ENCODE measurements around the gene HAPLN3. TPM values are rescaled to one million over a fixed set of nuclear protein-coding genes. Genes with fewer than 3 reads are reported as not detected.

Gene HAPLN3
- total RNA-seq, 6 experiments from 2014 or later = 0.12 to 1.2 (median 0.25) TPM; not detected in 1

DNA sequence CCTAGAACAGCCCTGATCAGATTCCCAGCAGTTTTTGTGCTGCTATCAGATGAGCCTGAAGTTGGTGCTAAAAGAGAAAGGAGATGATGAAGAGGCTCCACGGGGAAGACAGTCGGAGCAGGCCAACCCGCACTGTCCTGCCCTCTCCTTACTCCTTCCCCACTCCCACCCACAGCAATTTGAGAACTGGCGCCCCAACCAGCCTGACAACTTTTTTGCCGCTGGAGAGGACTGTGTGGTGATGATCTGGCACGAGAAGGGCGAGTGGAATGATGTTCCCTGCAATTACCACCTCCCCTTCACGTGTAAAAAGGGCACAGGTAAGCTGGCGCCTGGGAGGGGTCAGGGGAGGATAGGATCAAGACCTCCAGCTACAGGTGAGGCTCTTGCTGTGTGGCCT, 22.6 kb downstream of the HAPLN3 start:
- Histone ChIP-seq H3K9me3 (no peaks in the 10 kb centered on the region), H3K36me3 (no peaks in the 10 kb centered on the region), H3K27me3 (no peaks in the 10 kb centered on the region), H3K4me3 (no peak overlapping the region), H3K4me1 (no peaks in the 10 kb centered on the region), H3K27ac (no peak overlapping the region)
- DNase-seq = no peak
- TF ChIP-seq POLR2A (IDR thresholded peaks at IDR 0.05) = no peak
- TF ChIP-seq, protein P1, sequence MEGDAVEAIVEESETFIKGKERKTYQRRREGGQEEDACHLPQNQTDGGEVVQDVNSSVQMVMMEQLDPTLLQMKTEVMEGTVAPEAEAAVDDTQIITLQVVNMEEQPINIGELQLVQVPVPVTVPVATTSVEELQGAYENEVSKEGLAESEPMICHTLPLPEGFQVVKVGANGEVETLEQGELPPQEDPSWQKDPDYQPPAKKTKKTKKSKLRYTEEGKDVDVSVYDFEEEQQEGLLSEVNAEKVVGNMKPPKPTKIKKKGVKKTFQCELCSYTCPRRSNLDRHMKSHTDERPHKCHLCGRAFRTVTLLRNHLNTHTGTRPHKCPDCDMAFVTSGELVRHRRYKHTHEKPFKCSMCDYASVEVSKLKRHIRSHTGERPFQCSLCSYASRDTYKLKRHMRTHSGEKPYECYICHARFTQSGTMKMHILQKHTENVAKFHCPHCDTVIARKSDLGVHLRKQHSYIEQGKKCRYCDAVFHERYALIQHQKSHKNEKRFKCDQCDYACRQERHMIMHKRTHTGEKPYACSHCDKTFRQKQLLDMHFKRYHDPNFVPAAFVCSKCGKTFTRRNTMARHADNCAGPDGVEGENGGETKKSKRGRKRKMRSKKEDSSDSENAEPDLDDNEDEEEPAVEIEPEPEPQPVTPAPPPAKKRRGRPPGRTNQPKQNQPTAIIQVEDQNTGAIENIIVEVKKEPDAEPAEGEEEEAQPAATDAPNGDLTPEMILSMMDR (IDR thresholded peaks at IDR 0.05) = no peak
- ATAC-seq = no peak
- intact Hi-C loops (cut with DNase I) = no loop called here
- 60% methylated on average over 8 of the region's 9 CpGs for WGBS (ENCODE audit: insufficient coverage, low coverage, low lambda C conversion rate, missing lambda C conversion rate)

DNA sequence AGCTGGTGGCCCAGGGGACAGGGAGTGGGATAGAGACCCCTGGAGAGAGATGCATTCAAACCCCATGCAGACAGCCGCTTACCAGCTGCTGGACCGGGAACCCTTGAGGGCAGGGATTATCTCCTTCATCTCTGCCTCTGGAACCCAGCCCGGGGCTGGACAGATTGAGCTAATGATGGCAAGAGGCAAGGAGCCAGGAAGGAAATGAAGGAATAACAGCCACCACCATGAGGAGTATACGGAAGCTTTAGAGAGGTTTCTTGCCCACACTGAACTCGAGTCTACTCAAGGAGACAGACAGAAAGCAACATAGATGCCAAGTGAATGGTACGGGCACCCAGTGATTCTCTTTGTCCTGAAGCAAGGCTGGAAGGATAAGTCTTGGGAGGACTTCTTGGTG, 23.2 kb downstream of the HAPLN3 start:
- intact Hi-C loops (cut with DNase I) = no loop called here
- DNase-seq = no peak
- H3K4me3 ChIP-seq = no peak overlapping the region
- no peak for ATAC-seq
- TF ChIP-seq, protein P1 (IDR thresholded peaks at IDR 0.05) = no peak
- no peak for TF ChIP-seq POLR2A (IDR thresholded peaks at IDR 0.05)
- H3K4me1 ChIP-seq = no peaks in the 10 kb centered on the region
- no peaks in the 10 kb centered on the region for H3K9me3 ChIP-seq
- WGBS (ENCODE audit: insufficient coverage, low coverage, low lambda C conversion rate, missing lambda C conversion rate) = 40% methylated on average over 1 of the region's 6 CpGs
- no peaks in the 10 kb centered on the region for H3K36me3 ChIP-seq
- no peak overlapping the region for H3K27ac ChIP-seq
- no peaks in the 10 kb centered on the region for H3K27me3 ChIP-seq

DNA sequence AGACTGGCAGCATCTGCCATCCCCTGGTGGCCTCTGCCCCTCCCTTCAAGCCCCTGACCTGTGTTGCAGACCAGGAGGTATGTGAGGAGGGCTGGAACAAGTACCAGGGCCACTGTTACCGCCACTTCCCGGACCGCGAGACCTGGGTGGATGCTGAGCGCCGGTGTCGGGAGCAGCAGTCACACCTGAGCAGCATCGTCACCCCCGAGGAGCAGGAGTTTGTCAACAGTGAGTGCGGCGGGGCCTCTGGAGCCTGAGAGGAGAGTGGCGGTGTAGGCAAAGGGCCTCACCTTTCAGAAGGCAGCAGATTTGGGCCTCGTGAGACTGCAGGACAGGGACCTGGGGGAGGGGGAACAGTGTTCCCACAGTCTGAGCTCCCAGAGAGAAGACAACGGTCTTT, 24.0 kb downstream of the HAPLN3 start:
- Histone ChIP-seq H3K36me3 (no peaks in the 10 kb centered on the region), H3K4me3 (no peak overlapping the region), H3K27me3 (no peaks in the 10 kb centered on the region), H3K27ac (no peak overlapping the region), H3K4me1 (no peaks in the 10 kb centered on the region), H3K9me3 (no peaks in the 10 kb centered on the region)
- WGBS (ENCODE audit: insufficient coverage, low coverage, low lambda C conversion rate, missing lambda C conversion rate) = no CpG with 5 or more reads among the region's 14 CpGs
- ATAC-seq (no peak), DNase-seq (no peak)
- intact Hi-C loops (cut with DNase I) = no loop called here
- no peak for TF ChIP-seq POLR2A (IDR thresholded peaks at IDR 0.05)
- TF ChIP-seq, protein P1 (IDR thresholded peaks at IDR 0.05) = no peak

DNA sequence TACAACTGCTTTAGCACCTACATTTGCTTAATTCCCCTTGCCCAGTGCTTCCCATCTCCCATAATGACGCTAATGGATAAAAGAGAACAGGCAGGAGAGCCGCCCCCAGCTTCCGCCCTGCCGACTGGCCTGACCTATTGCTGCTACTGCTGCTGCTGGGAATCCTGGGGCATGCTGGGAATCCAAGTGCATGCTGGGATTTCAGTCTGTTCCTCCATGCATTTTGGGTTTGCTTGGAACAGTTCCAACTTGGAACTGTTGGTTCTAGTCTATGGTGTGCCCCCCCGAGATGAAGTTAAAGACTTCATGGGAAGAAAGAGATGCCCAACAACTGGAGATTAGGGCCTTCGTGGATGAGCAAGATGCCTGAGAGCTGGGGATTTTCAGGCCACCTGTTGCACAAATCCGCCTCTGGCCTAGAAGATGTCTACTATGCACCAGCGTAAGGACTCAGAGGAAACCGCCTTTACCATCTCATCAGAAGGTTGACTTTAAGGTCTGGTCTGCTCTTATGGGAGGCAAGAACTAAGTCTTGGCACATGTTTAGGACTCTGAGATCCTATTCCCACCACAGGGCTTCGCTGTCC, 29.0 kb downstream of the HAPLN3 start:
- H3K4me1 ChIP-seq = no peaks in the 10 kb centered on the region
- ATAC-seq (no peak), DNase-seq (peak in 1 of 3 donors; percentile 9)
- H3K36me3 ChIP-seq = no peaks in the 10 kb centered on the region
- no peaks in the 10 kb centered on the region for H3K27me3 ChIP-seq
- H3K9me3 ChIP-seq = no peaks in the 10 kb centered on the region
- H3K4me3 ChIP-seq = no peak overlapping the region
- WGBS (ENCODE audit: insufficient coverage, low coverage, low lambda C conversion rate, missing lambda C conversion rate) = 77% methylated on average over 9 of the region's 10 CpGs
- intact Hi-C loops (cut with DNase I) = no loop called here
- TF ChIP-seq POLR2A (IDR thresholded peaks at IDR 0.05) = no peak
- TF ChIP-seq, protein P1 (IDR thresholded peaks at IDR 0.05) = no peak
- H3K27ac ChIP-seq = no peak overlapping the region
